Endodermal cell (in vitro differentiated cells): ENCODE measurements around the gene SYNDIG1L. TPM values are rescaled to one million over a fixed set of nuclear protein-coding genes. Genes with fewer than 3 reads are reported as not detected.
A peak's percentile ranks its signal among the peaks of the same experiment; 100 is the strongest.
"Not testable (repeated sequence)": the region's sequence is repeated elsewhere in the genome, so short reads cannot be mapped to it uniquely, and the experiment has no call there.

ENCODE experiments used
- DNase-seq: peaks from one replicate; pipeline ENCODE4 v3.0.0-alpha.2; 2017
- H3K27ac ChIP-seq: 2 replicates; pipeline ENCODE4 v1.5.1; 2013; ENCODE audit warnings: mild to moderate bottlenecking, low read depth, low read length, moderate library complexity
- H3K27me3 ChIP-seq: 2 replicates; pipeline ENCODE4 v1.6.1; 2013; ENCODE audit warnings: mild to moderate bottlenecking, low read length, moderate library complexity; ENCODE audit not compliant: insufficient read depth, control insufficient read depth, poor library complexity, severe bottlenecking
- H3K36me3 ChIP-seq: 2 replicates; pipeline ENCODE4 v1.7.0; 2013; ENCODE audit warnings: mild to moderate bottlenecking, low read length, moderate library complexity; ENCODE audit not compliant: control insufficient read depth, insufficient read depth
- H3K4me1 ChIP-seq: one replicate; pipeline ENCODE4 v1.7.0; 2013; ENCODE audit warnings: low read length; ENCODE audit not compliant: control insufficient read depth, insufficient read depth
- H3K4me3 ChIP-seq: 2 replicates; pipeline ENCODE4 v1.5.1; 2013; ENCODE audit warnings: mild to moderate bottlenecking, low read length, moderate library complexity
- H3K9ac ChIP-seq: 2 replicates; pipeline ENCODE4 v1.6.1; 2013; ENCODE audit warnings: mild to moderate bottlenecking, low read length, moderate library complexity; ENCODE audit not compliant: poor library complexity, severe bottlenecking; ENCODE audit errors: extremely low read depth
- H3K9me3 ChIP-seq: 2 replicates; pipeline ENCODE4 v1.6.1; 2013; ENCODE audit warnings: mild to moderate bottlenecking, low read length, moderate library complexity; ENCODE audit not compliant: control insufficient read depth
- H3K27ac Mint-ChIP-seq: 2 replicates; pipeline ENCODE4 v1.8.0; 2020; ENCODE audit warnings: mixed read lengths
- H3K27me3 Mint-ChIP-seq: 2 replicates; pipeline ENCODE4 v1.8.0; 2021; ENCODE audit warnings: mild to moderate bottlenecking, mixed read lengths; ENCODE audit not compliant: insufficient read depth
- H3K36me3 Mint-ChIP-seq: 2 replicates; pipeline ENCODE4 v1.8.0; 2020; ENCODE audit warnings: low read depth, mixed read lengths
- H3K4me1 Mint-ChIP-seq: 2 replicates; pipeline ENCODE4 v1.8.0; 2020; ENCODE audit warnings: mixed read lengths
- H3K4me3 Mint-ChIP-seq: 2 replicates; pipeline ENCODE4 v1.8.0; 2020; ENCODE audit warnings: mild to moderate bottlenecking, moderate library complexity, mixed read lengths
- H3K9me3 Mint-ChIP-seq: 2 replicates; pipeline ENCODE4 v1.8.0; 2020; ENCODE audit warnings: mild to moderate bottlenecking, mixed read lengths
- WGBS, 2 experiments: methylation state at CpG; one replicate each; pipeline versions ENCODE4 v1.1.5 to v1.1.7; 2013; ENCODE audit warnings: missing lambda C conversion rate in 2 of 2, mixed read lengths in 1 of 2; ENCODE audit not compliant: insufficient coverage in 1 of 2, insufficient read length in 1 of 2; 5-methylcytosine and 5-hydroxymethylcytosine counted together
- total RNA-seq, 2 donors: library from RNA; stranded (reverse); fragmentation: NEBNext Ultra II Directional in 1 of 2; extraction: Animal tissue kit (Norgen Biotek cat#: 25700) in 1 of 2; gene quantifications; 2 replicates in 1 of 2; 3 replicates in 1 of 2; pipeline ENCODE4 v1.2.1, GENCODE V29; 2021
- TF ChIP-seq, protein P1 (sequence below): fragments of 200-600 bp; sonication (generic); conservative IDR thresholded peaks from 2 replicates; pipeline ENCODE4 v1.5.0; 2021; ENCODE audit warnings: antibody characterized with exemption, mild to moderate bottlenecking

The SYNDIG1L gene
- total RNA-seq, 2 donors from 2014 or later, result 2.0 to 4.1 TPM

DNA sequence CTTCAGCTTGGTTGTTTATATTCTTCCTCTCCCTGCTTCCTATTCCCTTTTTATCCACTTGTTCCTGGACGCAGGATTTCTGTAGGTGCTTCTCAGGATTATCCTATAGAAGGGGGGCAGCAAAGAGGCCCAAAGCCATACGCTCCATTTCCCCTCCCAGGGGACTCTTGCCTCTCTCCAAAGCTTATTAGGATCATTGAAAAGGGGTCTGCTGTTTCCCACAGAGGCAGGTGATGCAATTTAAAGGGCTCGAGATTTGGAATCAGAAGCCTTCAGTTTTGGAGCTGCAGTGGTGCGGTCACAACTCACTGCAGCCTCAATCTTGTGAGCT is 31.5 kb upstream of the SYNDIG1L start:
- Histone ChIP-seq H3K27ac (no peak overlapping the region), H3K36me3 (no peaks in the 10 kb centered on the region), H3K9ac (no peak overlapping the region), H3K4me1 (no peaks in the 10 kb centered on the region), H3K9me3 (peaks cover 29% of the 10 kb centered on the region), H3K4me3 (no peak overlapping the region), H3K27me3 (no peaks in the 10 kb centered on the region)
- TF ChIP-seq, protein P1, sequence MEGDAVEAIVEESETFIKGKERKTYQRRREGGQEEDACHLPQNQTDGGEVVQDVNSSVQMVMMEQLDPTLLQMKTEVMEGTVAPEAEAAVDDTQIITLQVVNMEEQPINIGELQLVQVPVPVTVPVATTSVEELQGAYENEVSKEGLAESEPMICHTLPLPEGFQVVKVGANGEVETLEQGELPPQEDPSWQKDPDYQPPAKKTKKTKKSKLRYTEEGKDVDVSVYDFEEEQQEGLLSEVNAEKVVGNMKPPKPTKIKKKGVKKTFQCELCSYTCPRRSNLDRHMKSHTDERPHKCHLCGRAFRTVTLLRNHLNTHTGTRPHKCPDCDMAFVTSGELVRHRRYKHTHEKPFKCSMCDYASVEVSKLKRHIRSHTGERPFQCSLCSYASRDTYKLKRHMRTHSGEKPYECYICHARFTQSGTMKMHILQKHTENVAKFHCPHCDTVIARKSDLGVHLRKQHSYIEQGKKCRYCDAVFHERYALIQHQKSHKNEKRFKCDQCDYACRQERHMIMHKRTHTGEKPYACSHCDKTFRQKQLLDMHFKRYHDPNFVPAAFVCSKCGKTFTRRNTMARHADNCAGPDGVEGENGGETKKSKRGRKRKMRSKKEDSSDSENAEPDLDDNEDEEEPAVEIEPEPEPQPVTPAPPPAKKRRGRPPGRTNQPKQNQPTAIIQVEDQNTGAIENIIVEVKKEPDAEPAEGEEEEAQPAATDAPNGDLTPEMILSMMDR, result no peak
- Mint-ChIP-seq H3K36me3 (peaks cover 25% of the 10 kb centered on the region), H3K4me1 (peaks cover 7% of the 10 kb centered on the region), H3K4me3 (no peak overlapping the region), H3K27ac (no peak overlapping the region), H3K9me3 (peaks cover 35% of the 10 kb centered on the region), H3K27me3 (peaks cover 2% of the 10 kb centered on the region)
- DNase-seq, result peak; percentile 23
- 91 to 94% methylated on average over 2 to 4 of the region's 4 CpGs for WGBS, 2 experiments

DNA sequence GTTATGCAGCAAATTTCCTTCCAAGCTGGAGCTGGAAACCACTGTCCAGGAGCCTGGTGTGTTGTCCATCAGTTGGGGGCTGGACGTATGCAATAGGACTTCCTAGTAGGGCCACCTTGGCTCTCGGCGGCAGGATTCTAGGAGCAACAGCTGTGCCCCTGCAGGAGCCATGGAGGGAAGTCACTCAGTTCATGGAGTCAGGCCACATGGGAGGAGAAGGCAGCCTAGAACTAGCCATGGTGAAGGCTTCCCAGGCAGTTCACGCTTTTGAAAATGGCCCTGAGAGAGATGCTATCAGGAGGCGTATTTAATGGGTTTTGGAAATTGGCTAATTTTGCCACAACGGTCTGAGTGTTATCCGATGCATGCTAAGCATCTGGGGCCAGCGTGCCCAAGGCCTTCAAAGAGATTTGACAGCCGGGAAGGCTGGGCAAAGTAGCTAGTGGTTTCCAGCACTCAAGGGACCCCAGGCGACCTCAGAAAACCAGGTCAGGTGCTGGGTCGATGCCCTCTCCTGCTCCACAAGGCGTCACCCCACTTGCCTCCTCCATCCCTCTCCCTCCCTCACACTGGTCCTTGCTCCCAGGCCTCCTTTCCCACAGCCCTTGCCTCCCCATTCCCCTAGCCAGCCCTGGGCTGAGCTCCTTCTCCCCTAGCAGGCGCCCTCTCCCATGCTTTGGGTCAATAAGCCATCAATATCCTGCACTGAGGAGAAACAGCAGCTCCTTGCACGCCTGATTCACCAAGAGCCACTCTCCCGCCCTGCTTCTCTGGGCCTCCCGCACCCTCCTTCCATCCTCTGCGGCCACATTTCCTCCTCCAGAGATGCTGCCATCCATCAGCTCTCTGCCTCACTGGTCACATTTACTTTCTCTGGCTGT is 30.9 kb upstream of the SYNDIG1L start:
- H3K27ac ChIP-seq, result no peak overlapping the region
- peaks cover 2% of the 10 kb centered on the region for H3K27me3 Mint-ChIP-seq
- DNase-seq, result peak; percentile 45

DNA sequence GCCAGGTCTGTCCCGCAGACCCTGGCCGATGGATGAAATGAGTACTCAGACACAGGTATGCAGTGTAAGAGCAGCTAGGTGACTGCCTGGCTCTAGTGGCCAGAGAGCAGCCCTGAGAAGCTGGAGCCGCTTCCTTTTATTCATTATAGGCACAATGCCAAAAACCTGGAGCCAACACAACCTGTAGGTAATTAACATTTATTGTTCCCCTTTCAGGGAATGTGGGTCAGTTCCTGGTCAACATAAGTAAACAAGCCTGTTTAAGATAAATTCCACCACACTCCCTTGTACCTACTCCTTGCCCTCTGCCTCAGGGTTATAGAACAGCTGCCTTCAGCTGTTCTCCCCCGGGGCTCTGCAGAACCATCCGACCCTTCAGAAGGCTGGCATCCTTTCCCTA is 28.4 kb upstream of the SYNDIG1L start:
- not testable (repeated sequence) for H3K9ac ChIP-seq, H3K4me3 ChIP-seq, H3K27me3 Mint-ChIP-seq, H3K36me3 ChIP-seq, H3K4me3 Mint-ChIP-seq, H3K27me3 ChIP-seq, H3K4me1 Mint-ChIP-seq, H3K27ac ChIP-seq, H3K4me1 ChIP-seq, H3K27ac Mint-ChIP-seq
- peaks cover 35% of the 10 kb centered on the region for H3K9me3 ChIP-seq
- Mint-ChIP-seq H3K9me3 (peaks cover 36% of the 10 kb centered on the region), H3K36me3 (peaks cover 29% of the 10 kb centered on the region)
- 90 to 92% methylated on average over 2 to 5 of the region's 5 CpGs for WGBS, 2 experiments
- peak; percentile 22 for DNase-seq

More for the DNA sequence above, 30.9 kb upstream of the SYNDIG1L start:
- Histone ChIP-seq H3K36me3 (no peaks in the 10 kb centered on the region), H3K4me1 (no peaks in the 10 kb centered on the region), H3K4me3 (no peak overlapping the region), H3K27me3 (no peaks in the 10 kb centered on the region), H3K9ac (no peak overlapping the region), H3K9me3 (peaks cover 35% of the 10 kb centered on the region)
- H3K4me1 Mint-ChIP-seq, result peaks cover 7% of the 10 kb centered on the region
- no peak overlapping the region for H3K4me3 Mint-ChIP-seq
- 93 to 94% methylated on average over 13 to 17 of the region's 17 CpGs for WGBS, 2 experiments
- H3K27ac Mint-ChIP-seq, result no peak overlapping the region
- peaks cover 28% of the 10 kb centered on the region for H3K36me3 Mint-ChIP-seq
- TF ChIP-seq, protein P1, result no peak
- peaks cover 36% of the 10 kb centered on the region for H3K9me3 Mint-ChIP-seq
